Measurements from ENCODE around the gene GFOD1.

DNA sequence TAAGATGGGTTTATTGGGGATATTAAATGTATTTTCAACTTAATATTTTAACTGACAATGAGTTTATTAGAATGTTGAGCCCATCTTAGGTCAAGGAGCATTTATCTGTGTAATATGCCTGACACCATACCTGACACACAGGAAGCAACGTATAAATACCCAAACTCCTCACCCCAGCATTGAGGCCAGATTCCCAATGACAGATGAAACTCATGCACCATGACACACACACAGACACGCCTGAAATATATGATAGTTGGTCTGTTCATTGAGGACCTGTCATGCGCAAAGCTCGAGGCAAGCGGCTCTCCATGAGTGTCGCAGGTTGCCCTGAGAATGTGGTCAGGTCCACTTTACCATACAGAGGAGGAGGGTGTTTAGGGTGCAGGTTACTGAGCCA is 64.1 kb downstream of the GFOD1 start:
- TF ChIP-seq ZNF70 (CRISPR knock-in tag; IDR thresholded peaks at IDR 0.05) (no peak), ZFP3 (CRISPR knock-in tag; IDR thresholded peaks at IDR 0.05) (no peak), ESRRG (CRISPR knock-in tag; IDR thresholded peaks at IDR 0.05) (no peak), ZNF565 (CRISPR knock-in tag; conservative IDR thresholded peaks at IDR 0.05; ENCODE audit: low read depth) (no peak), ARNTL (CRISPR knock-in tag; IDR thresholded peaks at IDR 0.05; ENCODE audit: borderline replicate concordance, low read depth) (no peak)
- TF ChIP-seq, protein P1, sequence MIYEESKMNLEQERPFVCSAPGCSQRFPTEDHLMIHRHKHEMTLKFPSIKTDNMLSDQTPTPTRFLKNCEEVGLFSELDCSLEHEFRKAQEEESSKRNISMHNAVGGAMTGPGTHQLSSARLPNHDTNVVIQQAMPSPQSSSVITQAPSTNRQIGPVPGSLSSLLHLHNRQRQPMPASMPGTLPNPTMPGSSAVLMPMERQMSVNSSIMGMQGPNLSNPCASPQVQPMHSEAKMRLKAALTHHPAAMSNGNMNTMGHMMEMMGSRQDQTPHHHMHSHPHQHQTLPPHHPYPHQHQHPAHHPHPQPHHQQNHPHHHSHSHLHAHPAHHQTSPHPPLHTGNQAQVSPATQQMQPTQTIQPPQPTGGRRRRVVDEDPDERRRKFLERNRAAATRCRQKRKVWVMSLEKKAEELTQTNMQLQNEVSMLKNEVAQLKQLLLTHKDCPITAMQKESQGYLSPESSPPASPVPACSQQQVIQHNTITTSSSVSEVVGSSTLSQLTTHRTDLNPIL (CRISPR knock-in tag; IDR thresholded peaks at IDR 0.05; ENCODE audit: low read depth), result no peak

Measured in SK-N-SH treated with all-trans-retinoic acid at 6 μM for 48 hours (cell line).